GM13977 (cell line): Measurements from ENCODE around the gene HBP1.

Experiments used
- DNase-seq: peaks from one replicate; pipeline ENCODE4 v3.0.0; 2012; ENCODE audit warnings: low spot score
- CTCF ChIP-seq: IDR thresholded peaks from 2 replicates; pipeline ENCODE4 v1.5.1; 2012; ENCODE audit warnings: mild to moderate bottlenecking, control low read depth; ENCODE audit not compliant: insufficient read depth; ENCODE audit errors: extremely low read depth, missing control alignments
- in situ Hi-C: fragments of 300-500 bp; cut with MboI; formaldehyde crosslinking; loops from one replicate; pipeline ENCODE4 v1.12.0; 2022; ENCODE audit warnings: low sequenced_read_pairs, low pct_unique_long_range_greater_than_20kb, mixed read lengths, inconsistent platforms; ENCODE audit not compliant: unreplicated experiment

HBP1 gene

DNA sequence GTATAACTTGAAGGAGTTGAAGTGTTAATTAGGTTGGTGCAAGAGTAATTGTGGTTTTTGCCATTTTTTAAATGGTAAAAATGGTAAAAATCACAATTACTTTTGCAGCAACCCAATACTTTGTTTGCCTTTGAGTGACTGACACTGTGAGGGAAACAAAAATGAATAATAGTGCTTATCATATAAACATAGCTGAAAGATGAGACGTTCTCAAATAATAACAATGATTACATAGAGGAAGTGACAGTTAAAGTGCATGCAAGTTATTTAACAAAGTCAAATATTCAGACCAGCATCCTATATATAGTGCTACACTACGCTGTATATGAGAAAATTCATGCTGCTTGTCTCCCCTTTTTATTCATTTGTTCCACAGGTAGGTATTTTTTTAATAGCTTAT lies 4.7 kb upstream of the HBP1 start:
- no peak for TF ChIP-seq CTCF
- no peak for DNase-seq
- in situ Hi-C loops: no loop called here

- in situ Hi-C loops: no loop called here
- DNase-seq: no peak
- no peak for TF ChIP-seq CTCF
Measured at GRCh38 chr7:107165341-107165740, 3.5 kb upstream of the HBP1 start.

DNA sequence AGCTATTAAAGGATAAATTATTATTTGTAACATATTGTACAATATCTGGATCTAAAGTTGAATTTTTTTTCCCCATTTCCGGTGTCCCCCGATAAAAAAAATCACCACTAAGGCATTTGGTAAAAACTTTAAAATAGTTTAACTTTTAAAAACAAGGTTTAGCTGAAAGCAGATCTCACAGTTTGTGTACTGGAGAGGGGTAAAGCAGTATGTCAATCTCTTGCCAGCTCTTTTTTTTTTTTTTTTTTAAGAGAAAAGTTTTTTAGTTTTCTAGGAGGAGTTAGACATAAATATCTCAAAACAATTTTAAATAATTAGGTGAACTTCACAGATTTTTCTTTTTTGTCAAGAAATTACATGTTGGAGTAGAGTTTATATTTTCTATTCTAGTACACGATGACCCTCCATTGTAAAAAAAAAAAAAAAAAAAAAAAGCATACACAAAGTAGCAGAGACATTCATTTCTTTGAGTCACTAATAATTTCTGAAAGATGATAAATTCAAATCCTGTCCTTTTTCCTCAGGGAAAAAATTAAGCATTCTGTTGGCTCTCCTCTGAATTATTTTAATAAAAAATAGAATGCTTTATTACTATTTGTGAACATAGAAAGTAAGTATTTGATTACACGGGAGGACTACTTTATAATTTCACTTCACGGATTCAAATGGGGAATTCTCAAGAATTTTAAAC lies 1.9 kb upstream of the HBP1 start:
- DNase-seq: no peak
- no peak for TF ChIP-seq CTCF
- in situ Hi-C loops: no loop called here

DNA sequence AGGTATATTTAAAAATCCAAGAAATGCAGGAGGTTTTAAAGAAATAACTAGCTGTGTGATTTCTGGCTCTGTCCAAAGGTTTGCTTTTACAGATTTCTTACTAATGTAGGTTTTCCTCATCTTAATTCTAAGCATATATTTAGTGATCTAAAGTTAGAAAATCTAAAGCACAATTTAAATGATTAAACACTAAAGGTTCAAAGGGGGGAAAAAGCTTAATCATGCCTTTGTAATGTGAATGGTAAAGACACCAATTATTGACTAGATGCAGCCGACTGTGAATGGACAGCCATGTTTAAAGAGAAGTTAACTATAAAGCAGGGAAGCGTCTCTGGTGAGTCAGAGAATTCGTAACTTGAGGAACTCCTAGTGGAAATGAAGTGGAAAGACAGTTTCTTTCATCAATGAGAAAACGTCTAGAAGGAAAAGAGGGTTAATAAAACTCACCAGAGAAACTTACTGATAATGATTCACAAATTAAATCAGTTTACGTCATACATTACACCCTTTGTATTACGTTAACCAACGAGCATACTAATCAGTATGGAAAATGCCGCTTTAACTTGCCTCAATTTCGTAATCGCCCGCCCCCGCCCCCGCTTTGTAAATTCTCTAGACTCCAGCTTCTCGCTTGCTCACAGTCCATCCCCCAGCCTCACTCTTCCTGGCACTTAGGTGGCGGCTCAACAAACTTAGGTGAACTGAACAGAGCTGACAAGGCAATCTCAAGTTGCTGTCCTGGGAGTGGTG lies 1.1 kb upstream of the HBP1 start:
- peak; percentile 27 for DNase-seq
- in situ Hi-C loops: no loop called here

GRCh38 chr7:107169120-107170050 lies 582 bp downstream of the HBP1 start:
- DNase-seq: peak; percentile 83
- TF ChIP-seq CTCF: no peak
- in situ Hi-C loops: no loop called here

More for the DNA sequence above, 1.1 kb upstream of the HBP1 start:
- peak; percentile 8 for TF ChIP-seq CTCF

GRCh38 chr7:107170051-107170915 lies 1.5 kb downstream of the HBP1 start:
- DNase-seq: peak; percentile 19
- TF ChIP-seq CTCF: no peak
- in situ Hi-C loops: no loop called here
